Muscle of leg (tissue), 11 donors: ENCODE data around the gene EHHADH. TPM values are rescaled to one million over a fixed set of nuclear protein-coding genes. Genes with fewer than 3 reads are reported as not detected.

Experiments used
- DNase-seq: peaks from one replicate; pipeline ENCODE4 v3.0.0; 2013
- H3K27ac ChIP-seq: one replicate; pipeline ENCODE4 v1.5.1; 2013; ENCODE audit warnings: mild to moderate bottlenecking, low read length, control low read depth
- H3K27me3 ChIP-seq: one replicate; pipeline ENCODE4 v1.6.1; 2013; ENCODE audit warnings: low read length; ENCODE audit not compliant: control insufficient read depth, insufficient read depth
- H3K36me3 ChIP-seq: one replicate; pipeline ENCODE4 v1.6.1; 2013; ENCODE audit warnings: low read length; ENCODE audit not compliant: control insufficient read depth, insufficient read depth
- H3K4me1 ChIP-seq: one replicate; pipeline ENCODE4 v1.6.1; 2013; ENCODE audit warnings: low read length; ENCODE audit not compliant: control insufficient read depth, insufficient read depth
- H3K4me3 ChIP-seq: one replicate; pipeline ENCODE4 v1.5.1; 2013; ENCODE audit warnings: low read length, control low read depth
- H3K9me3 ChIP-seq: replicated peaks from 2 replicates; pipeline ENCODE4 v1.6.1; 2013; ENCODE audit warnings: low read depth, low read length; ENCODE audit not compliant: control insufficient read depth
- WGBS: methylation state at CpG from one replicate; pipeline ENCODE4 v1.1.5; 2013; ENCODE audit warnings: missing lambda C conversion rate; ENCODE audit not compliant: insufficient coverage; 5-methylcytosine and 5-hydroxymethylcytosine counted together
- polyA plus RNA-seq, 8 donors: library from polyadenylated mRNA; unstranded; fragments of 120-200 nt; gene quantifications; one replicate each; pipeline versions ENCODE4 v1.2.1 to v1.2.3, GENCODE V29; 2013; ENCODE audit warnings: inconsistent platforms in 1 of 8, low replicate concordance in 1 of 8; ENCODE audit not compliant: insufficient read length in 8 of 8, insufficient read depth in 1 of 8
- total RNA-seq: library from RNA; stranded (reverse); fragments of 120-200 nt; gene quantifications from one replicate; pipeline ENCODE4 v1.2.4, GENCODE V29; 2013

EHHADH gene
- total and polyA plus RNA-seq, 9 donors, result 2.1 to 5.0 (median 2.8) TPM

DNA sequence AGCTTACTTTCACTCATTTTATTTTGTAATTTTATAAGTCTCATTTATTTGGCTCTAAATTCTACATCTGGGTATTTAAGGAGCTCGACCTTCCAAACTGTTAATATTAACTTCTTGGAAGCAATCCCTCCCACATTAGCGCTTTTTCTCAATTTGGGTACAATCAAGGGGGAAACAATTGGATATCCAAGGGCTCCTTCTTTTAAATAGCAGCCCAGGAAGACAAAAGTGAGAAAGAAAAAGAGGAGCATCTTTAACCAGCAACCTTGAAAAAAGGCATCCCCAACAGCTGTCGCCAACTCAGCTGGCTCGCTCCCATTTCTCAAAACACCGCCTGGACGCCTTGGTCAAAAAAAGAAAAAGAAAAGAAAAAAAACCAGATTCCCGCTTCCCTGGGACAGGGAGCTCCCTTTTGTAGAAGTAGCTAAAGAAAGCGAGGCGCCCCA is 101.9 kb downstream of the EHHADH start:
- no peak for DNase-seq
- H3K9me3 ChIP-seq, result no peaks in the 10 kb centered on the region
- peak overlapping the region; percentile 78 for H3K4me3 ChIP-seq
- H3K27me3 ChIP-seq, result peaks cover 2% of the 10 kb centered on the region
- peaks cover 12% of the 10 kb centered on the region for H3K4me1 ChIP-seq
- H3K36me3 ChIP-seq, result no peaks in the 10 kb centered on the region
- H3K27ac ChIP-seq, result peak overlapping the region; percentile 86
- 0% methylated on average over 7 of the region's 9 CpGs for WGBS

DNA sequence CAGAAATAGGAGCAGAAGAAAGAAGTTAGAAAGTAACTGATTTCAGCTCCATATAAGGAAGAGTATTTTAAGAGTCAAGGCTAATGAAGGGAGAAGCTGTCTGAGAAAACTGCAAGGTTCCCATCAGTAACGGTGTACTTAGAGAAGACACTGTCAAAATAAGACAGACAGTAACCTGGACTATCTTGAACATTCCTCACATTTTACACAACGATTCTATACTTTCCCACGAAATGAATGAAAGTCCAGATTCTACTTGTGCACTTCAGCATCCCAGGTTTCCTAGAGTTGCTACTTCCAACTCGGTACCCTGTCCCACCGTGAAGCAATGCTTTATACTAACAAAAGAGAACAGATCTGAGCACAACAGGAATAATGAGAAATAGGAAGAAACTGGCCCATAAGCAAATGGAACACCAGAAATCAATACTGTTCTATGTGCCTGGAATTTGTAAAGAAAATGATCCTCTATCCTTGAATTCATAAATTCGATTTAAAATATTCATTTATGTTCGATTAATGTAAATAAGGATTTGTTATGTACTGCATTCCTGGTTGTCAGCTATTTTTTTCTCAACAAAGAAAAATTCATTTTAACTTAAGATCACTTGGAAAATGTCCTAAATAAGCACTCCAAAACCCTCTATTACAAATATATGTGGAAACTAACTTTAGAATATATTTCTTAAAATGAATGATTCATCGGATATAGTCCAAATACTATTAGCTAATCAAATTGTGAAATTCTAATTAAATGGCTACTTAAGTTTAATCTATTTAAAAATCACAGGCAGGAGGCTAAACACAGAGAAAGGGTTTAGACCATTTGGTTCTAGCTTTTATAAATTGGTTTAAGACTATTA is 102.5 kb downstream of the EHHADH start:
- DNase-seq, result no peak
- WGBS, result 20% methylated on average over 1 of the region's 8 CpGs
- H3K36me3 ChIP-seq, result no peaks in the 10 kb centered on the region
- H3K9me3 ChIP-seq, result no peaks in the 10 kb centered on the region
- H3K27ac ChIP-seq, result peak overlapping the region; percentile 86
- peaks cover 2% of the 10 kb centered on the region for H3K27me3 ChIP-seq
- H3K4me1 ChIP-seq, result peaks cover 12% of the 10 kb centered on the region
- peak overlapping the region; percentile 78 for H3K4me3 ChIP-seq

DNA sequence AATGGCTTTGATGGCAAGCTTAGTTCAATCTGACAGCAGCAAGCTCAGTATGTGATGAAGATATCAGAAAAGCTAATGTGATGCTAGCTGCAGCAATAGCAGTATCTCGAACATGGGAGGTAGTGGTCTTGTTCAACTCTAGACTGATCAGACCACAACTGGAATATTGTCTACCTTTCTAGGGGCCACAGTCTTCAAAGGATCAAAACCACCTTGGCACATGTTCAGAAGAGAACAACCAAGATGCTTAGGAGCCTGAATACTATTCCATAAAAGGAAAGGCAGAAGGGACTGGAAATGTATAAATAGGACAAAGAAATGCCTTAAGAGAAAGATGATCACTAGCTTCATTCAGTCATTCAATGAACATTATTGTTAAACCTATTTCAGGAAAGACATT is 103.3 kb downstream of the EHHADH start:
- DNase-seq, result no peak
- Histone ChIP-seq H3K36me3 (no peaks in the 10 kb centered on the region), H3K9me3 (no peaks in the 10 kb centered on the region), H3K4me3 (no peak overlapping the region), H3K27ac (no peak overlapping the region), H3K4me1 (peaks cover 12% of the 10 kb centered on the region), H3K27me3 (no peaks in the 10 kb centered on the region)
- WGBS, result no CpG with 5 or more reads among the region's 1 CpG

DNA sequence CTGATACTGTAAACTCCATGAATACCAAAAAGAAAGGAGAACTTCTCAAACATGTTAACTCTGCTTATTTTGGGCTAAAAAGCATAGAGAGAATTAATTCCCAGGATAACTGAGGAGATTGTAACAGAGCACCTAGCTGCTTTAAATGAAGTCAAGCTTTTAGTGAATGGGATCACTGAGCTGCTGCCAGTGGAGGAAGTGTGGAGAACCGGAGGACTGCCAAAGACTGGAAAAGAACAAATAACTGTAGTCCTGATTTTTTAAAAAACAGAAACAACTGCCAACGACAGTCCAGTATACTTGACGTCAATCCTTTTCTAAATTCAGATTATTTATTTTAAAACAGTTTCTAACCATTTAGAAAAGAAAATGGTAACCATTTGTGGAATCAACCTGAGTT is 104.3 kb downstream of the EHHADH start:
- Histone ChIP-seq H3K27me3 (no peaks in the 10 kb centered on the region), H3K27ac (no peak overlapping the region), H3K4me3 (no peak overlapping the region), H3K36me3 (no peaks in the 10 kb centered on the region), H3K4me1 (peaks cover 12% of the 10 kb centered on the region), H3K9me3 (no peaks in the 10 kb centered on the region)
- DNase-seq, result peak; percentile 80
- WGBS, result no CpG with 5 or more reads among the region's 3 CpGs

DNA sequence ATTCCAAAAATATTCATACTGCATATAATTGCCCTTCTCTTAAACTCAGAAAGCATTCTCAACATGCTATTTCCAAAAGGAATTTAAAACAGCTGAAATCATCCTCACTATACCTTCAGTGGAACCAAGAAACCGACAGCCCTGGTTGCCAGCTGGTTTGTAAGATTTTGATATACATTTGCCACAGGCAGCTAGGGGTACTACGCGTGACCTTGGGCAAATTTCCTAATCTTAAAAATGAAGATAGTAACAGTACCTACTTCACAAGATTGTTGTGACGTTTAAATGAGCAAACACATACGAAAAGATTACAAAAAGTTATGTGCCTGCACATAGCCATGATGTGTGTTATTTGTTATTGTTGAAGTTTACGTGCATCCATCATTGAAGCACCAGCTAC is 108.3 kb downstream of the EHHADH start:
- Histone ChIP-seq H3K27me3 (no peaks in the 10 kb centered on the region), H3K9me3 (no peaks in the 10 kb centered on the region), H3K36me3 (no peaks in the 10 kb centered on the region), H3K4me1 (no peaks in the 10 kb centered on the region), H3K27ac (no peak overlapping the region), H3K4me3 (no peak overlapping the region)
- WGBS, result no CpG with 5 or more reads among the region's 6 CpGs
- DNase-seq, result no peak

DNA sequence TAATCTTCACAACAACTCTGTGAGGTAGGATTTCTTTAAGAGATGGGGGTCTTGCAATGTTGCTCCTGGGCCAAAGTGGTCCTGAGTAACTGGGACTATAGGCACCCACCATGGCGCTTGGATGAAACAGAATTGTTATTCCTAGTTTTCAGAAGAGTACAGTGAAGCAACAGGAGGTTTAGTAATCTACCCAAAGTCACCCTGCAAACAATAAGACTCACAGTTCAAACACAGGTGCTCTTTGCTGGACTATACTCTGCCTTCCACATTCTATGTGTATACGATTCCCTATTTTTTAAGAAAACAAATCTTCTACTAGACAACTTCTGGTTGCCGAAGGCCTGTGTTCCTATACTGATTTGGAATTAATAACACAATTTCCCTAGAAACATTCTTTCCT is 109.1 kb downstream of the EHHADH start:
- Histone ChIP-seq H3K36me3 (no peaks in the 10 kb centered on the region), H3K4me1 (no peaks in the 10 kb centered on the region), H3K4me3 (no peak overlapping the region), H3K9me3 (no peaks in the 10 kb centered on the region), H3K27ac (no peak overlapping the region), H3K27me3 (no peaks in the 10 kb centered on the region)
- no peak for DNase-seq
- WGBS, result no CpG with 5 or more reads among the region's 3 CpGs

Other genes starting within 250 kb of the EHHADH start
- 4.8 TPM for gene C3orf70, start 101.0 kb downstream of the EHHADH start, total RNA-seq
- gene C3orf70, start 101.0 kb downstream of the EHHADH start, polyA plus RNA-seq, result 1 to 10 TPM; 3.0 to 7.9 (median 4.4) TPM
- gene MAP3K13, start 109.1 kb upstream of the EHHADH start, total RNA-seq, result 12.4 TPM
- 10 to 100 TPM; 12.6 to 22.7 (median 15.5) TPM for gene MAP3K13, start 109.1 kb upstream of the EHHADH start, polyA plus RNA-seq
- gene TMEM41A, start 245.0 kb upstream of the EHHADH start, total RNA-seq, result 13.9 TPM
- 10 to 100 TPM; 13.6 to 19.4 (median 16.0) TPM for gene TMEM41A, start 245.0 kb upstream of the EHHADH start, polyA plus RNA-seq